UCSD-AML1 (cell line): ENCODE data around the gene GNPNAT1.
"Not testable (repeated sequence)": the region's sequence is repeated elsewhere in the genome, so short reads cannot be mapped to it uniquely, and the experiment has no call there.

ENCODE experiments used
- DNase-seq: peaks from one replicate; lab custom pipeline; 2025; ENCODE audit not compliant: unreplicated experiment; lab: John Stamatoyannopoulos, UW

The GNPNAT1 gene

GRCh38 chr14:52790011-52790755 lies 1.2 kb downstream of the GNPNAT1 start:
- DNase-seq: no peak

- DNase-seq: no peak
Measured at GRCh38 chr14:52789118-52789517, 2.3 kb downstream of the GNPNAT1 start.

GRCh38 chr14:52786887-52787286 lies 4.5 kb downstream of the GNPNAT1 start:
- DNase-seq: no peak

- no peak for DNase-seq
Measured at GRCh38 chr14:52783206-52783605, 8.2 kb downstream of the GNPNAT1 start.

- no peak for DNase-seq
Measured at GRCh38 chr14:52781629-52782028, 9.8 kb downstream of the GNPNAT1 start.

GRCh38 chr14:52780893-52781292 lies 10.5 kb downstream of the GNPNAT1 start:
- DNase-seq: no peak

GRCh38 chr14:52778702-52779101 lies 12.7 kb downstream of the GNPNAT1 start:
- DNase-seq: no peak

- no peak for DNase-seq
Measured at GRCh38 chr14:52776816-52777215, 14.6 kb downstream of the GNPNAT1 start.

- DNase-seq: no peak
Measured at GRCh38 chr14:52769887-52770286, 21.5 kb downstream of the GNPNAT1 start.

- no peak for DNase-seq
Measured at GRCh38 chr14:52767058-52767833, 24.2 kb downstream of the GNPNAT1 start.

- not testable (repeated sequence) for DNase-seq
Measured at GRCh38 chr14:52762923-52763322, 28.5 kb downstream of the GNPNAT1 start.

- DNase-seq: no peak
Measured at GRCh38 chr14:52759145-52759544, 32.3 kb downstream of the GNPNAT1 start.

- DNase-seq: no peak
Measured at GRCh38 chr14:52755607-52756316, 35.6 kb downstream of the GNPNAT1 start.

GRCh38 chr14:52748647-52749292 lies 42.6 kb downstream of the GNPNAT1 start:
- no peak for DNase-seq

GRCh38 chr14:52741865-52742264 lies 49.5 kb downstream of the GNPNAT1 start:
- DNase-seq: no peak

- DNase-seq: no peak
Measured at GRCh38 chr14:52740751-52741150, 50.7 kb downstream of the GNPNAT1 start.

GRCh38 chr14:52738409-52738808 lies 53.0 kb downstream of the GNPNAT1 start:
- no peak for DNase-seq

GRCh38 chr14:52735921-52736489 lies 55.4 kb downstream of the GNPNAT1 start:
- DNase-seq: no peak

- no peak for DNase-seq
Measured at GRCh38 chr14:52733824-52734223, 57.6 kb downstream of the GNPNAT1 start.

- no peak for DNase-seq
Measured at GRCh38 chr14:52730709-52731111, 60.7 kb downstream of the GNPNAT1 start.
